ENCODE results near the gene SPEG. TPM values are rescaled to one million over a fixed set of nuclear protein-coding genes. Genes with fewer than 3 reads are reported as not detected.

Gene SPEG
- total and polyA plus RNA-seq, 2 of the 8 experiments (the other 6 are each of a cell fraction or from before 2014, with no cell fraction given): 19.9 to 32.0 TPM

DNA sequence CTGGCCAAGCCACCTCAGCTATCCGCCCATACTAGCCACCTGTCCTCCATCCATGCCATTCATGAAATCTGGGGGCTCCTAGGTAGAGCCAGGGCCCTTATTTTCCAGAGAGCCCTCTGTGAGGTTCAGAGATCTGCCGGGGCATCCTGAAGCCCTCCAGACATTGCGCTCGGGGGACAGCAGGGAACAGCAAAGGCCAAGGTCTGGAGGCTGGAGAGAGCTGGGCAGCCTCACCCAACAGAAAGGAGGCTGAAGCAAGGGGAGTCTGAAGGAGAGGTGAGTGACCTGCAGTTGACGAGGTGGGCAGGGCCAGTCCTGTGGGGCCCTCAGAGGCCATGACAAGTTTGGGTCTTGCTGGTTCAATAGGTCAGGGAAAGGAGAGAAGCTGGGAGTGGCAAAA lies 25.0 kb upstream of the SPEG start:
- no peak overlapping the region for H2AK5ac ChIP-seq (ENCODE audit: low read depth, low read length)
- H3K4me2 ChIP-seq (ENCODE audit: insufficient read depth in 1 of 2, low read depth in 2 of 2, low read length in 2 of 2): no peak overlapping the region
- no peak overlapping the region for H2BK20ac ChIP-seq (ENCODE audit: low read length)
- no peak overlapping the region for H3K23ac ChIP-seq (ENCODE audit: insufficient read length)
- H3K36me3 ChIP-seq (ENCODE audit: control insufficient read depth in 2 of 4, insufficient read depth in 4 of 4, low read length in 3 of 4): no peaks in the 10 kb centered on the region
- 86% methylated on average over 5 of the region's 5 CpGs; no CpG with 5 or more reads in 1 of the 2 experiments for WGBS, 2 experiments (ENCODE audit: extremely low coverage in 1 of 2, insufficient coverage in 1 of 2, insufficient read length in 1 of 2, insufficient replicate concordance in 2 of 2, low coverage in 1 of 2, low lambda C conversion rate in 2 of 2, missing lambda C conversion rate in 1 of 2)
- H2BK5ac ChIP-seq (ENCODE audit: low read depth, low read length): no peak overlapping the region
- no peak overlapping the region for H4K5ac ChIP-seq (ENCODE audit: insufficient read length, low read depth, low read length)
- no peak overlapping the region for H2AFZ ChIP-seq (ENCODE audit: low read length)
- peaks cover 0 to 5% (median 3%) of the 10 kb centered on the region in 4 experiments; a peak in 6 of 7 replicates for H3K4me1 ChIP-seq (replicated peaks in 1 of 4; ENCODE audit: control insufficient read depth in 3 of 4, insufficient read depth in 4 of 4, low read length in 3 of 4)
- no peaks in the 10 kb centered on the region for H3K79me1 ChIP-seq (ENCODE audit: low read depth, low read length)
- H3K27ac ChIP-seq (ENCODE audit: low read depth, low read length): no peak overlapping the region
- H3K23me2 ChIP-seq (ENCODE audit: low read depth, low read length): no peaks in the 10 kb centered on the region
- no peaks in the 10 kb centered on the region for H3K9me3 ChIP-seq (ENCODE audit: insufficient read depth in 2 of 2, low read depth in 1 of 2, low read length in 1 of 2)
- no peak overlapping the region for H3K4ac ChIP-seq (replicated peaks; ENCODE audit: insufficient read length, low read depth, low read length)
- H3K79me2 ChIP-seq (ENCODE audit: control insufficient read depth in 1 of 2, insufficient read depth in 2 of 2, low read length in 2 of 2): no peaks in the 10 kb centered on the region
- no peak overlapping the region for H3K9ac ChIP-seq (replicated peaks in 1 of 4; ENCODE audit: extremely low read depth in 1 of 4, low read depth in 3 of 4, low read length in 3 of 4)
- no peak overlapping the region for H3K56ac ChIP-seq (replicated peaks; ENCODE audit: insufficient read length, low read depth, low read length)
- peaks cover 0 to 2% (median 0%) of the 10 kb centered on the region in 4 experiments; a peak in 2 of 7 replicates for H3K27me3 ChIP-seq (replicated peaks in 1 of 4; ENCODE audit: control insufficient read depth in 3 of 4, extremely low read depth in 1 of 4, insufficient read depth in 3 of 4, low read length in 3 of 4)
- POLR2A ChIA-PET (ENCODE audit: partially characterized antibody): interaction anchor here (1.2 kb wide), 1 partner anchor 22 kb away, joined by 4 read pairs; the partner anchor contains the start of gene DNPEP
- DNase-seq (ENCODE audit: low read depth in 1 of 2, low spot score in 2 of 2): no peak
- H3K14ac ChIP-seq (ENCODE audit: insufficient read length): no peak overlapping the region
- no peak overlapping the region for H3K18ac ChIP-seq (ENCODE audit: extremely low read depth, low read length)
- TF ChIP-seq, protein P1, sequence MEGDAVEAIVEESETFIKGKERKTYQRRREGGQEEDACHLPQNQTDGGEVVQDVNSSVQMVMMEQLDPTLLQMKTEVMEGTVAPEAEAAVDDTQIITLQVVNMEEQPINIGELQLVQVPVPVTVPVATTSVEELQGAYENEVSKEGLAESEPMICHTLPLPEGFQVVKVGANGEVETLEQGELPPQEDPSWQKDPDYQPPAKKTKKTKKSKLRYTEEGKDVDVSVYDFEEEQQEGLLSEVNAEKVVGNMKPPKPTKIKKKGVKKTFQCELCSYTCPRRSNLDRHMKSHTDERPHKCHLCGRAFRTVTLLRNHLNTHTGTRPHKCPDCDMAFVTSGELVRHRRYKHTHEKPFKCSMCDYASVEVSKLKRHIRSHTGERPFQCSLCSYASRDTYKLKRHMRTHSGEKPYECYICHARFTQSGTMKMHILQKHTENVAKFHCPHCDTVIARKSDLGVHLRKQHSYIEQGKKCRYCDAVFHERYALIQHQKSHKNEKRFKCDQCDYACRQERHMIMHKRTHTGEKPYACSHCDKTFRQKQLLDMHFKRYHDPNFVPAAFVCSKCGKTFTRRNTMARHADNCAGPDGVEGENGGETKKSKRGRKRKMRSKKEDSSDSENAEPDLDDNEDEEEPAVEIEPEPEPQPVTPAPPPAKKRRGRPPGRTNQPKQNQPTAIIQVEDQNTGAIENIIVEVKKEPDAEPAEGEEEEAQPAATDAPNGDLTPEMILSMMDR (IDR thresholded peaks at IDR 0.05; ENCODE audit: control extremely low read depth in 1 of 3, insufficient read depth in 1 of 3, low read depth in 1 of 3, low read length in 3 of 3): no peak
- TF ChIP-seq POU5F1 (IDR thresholded peaks at IDR 0.05; ENCODE audit: low read depth, low read length) (no peak), POLR2A (IDR thresholded peaks at IDR 0.05; ENCODE audit: control extremely low read depth in 1 of 2, low read depth in 2 of 2, low read length in 2 of 2) (no peak), BACH1 (IDR thresholded peaks at IDR 0.05; ENCODE audit: low read length) (no peak), RBBP5 (IDR thresholded peaks at IDR 0.05; ENCODE audit: borderline replicate concordance, low read depth, low read length) (no peak), RNF2 (IDR thresholded peaks at IDR 0.05; ENCODE audit: borderline replicate concordance, low read depth, low read length, missing control alignments, poor library complexity, severe bottlenecking) (no peak), RXRA (IDR thresholded peaks at IDR 0.05; ENCODE audit: insufficient read depth, low read depth, low read length) (no peak), JUND (IDR thresholded peaks at IDR 0.05; ENCODE audit: low read length) (no peak), SP1 (IDR thresholded peaks at IDR 0.05; ENCODE audit: low read depth, low read length) (no peak)
- no peak overlapping the region for H2BK120ac ChIP-seq (replicated peaks; ENCODE audit: low read depth, low read length)
- no peak for FAIRE-seq
- peak overlapping the region; percentile 15; the same call in 1 of the 2 replicates for H4K8ac ChIP-seq (ENCODE audit: extremely low read depth, insufficient read depth, low read length)
- CTCF ChIA-PET (ENCODE audit: partially characterized antibody): interaction anchor here (0.9 to 13.0 kb wide), 16 partner anchors 8 to 132 kb away, joined by 3 to 407 read pairs (median 4); partner anchors contain the start of genes DES, DNPEP, GMPPA and SPEG
- H2BK12ac ChIP-seq (ENCODE audit: low read depth, low read length): no peak overlapping the region
- H2BK15ac ChIP-seq (ENCODE audit: low read length): no peak overlapping the region
- H4K20me1 ChIP-seq (replicated peaks in 1 of 2; ENCODE audit: control insufficient read depth in 1 of 2, insufficient read depth in 2 of 2, low read length in 2 of 2): no peaks in the 10 kb centered on the region
- H3K4me3 ChIP-seq (ENCODE audit: extremely low read depth in 1 of 4, insufficient read depth in 2 of 4, low read depth in 3 of 4, low read length in 4 of 4): no peak overlapping the region
- no peak overlapping the region for H4K91ac ChIP-seq (replicated peaks; ENCODE audit: insufficient read length, low read length)
